C4-2B (cell line): ENCODE measurements around the gene DUOX1.

Experiments used
- H3K27ac ChIP-seq: fragments of 450-650 bp; 2 replicates; pipeline ENCODE4 v1.5.1; 2017
- ZFX ChIP-seq: fragments of 450-650 bp; IDR thresholded peaks from 2 replicates; pipeline ENCODE4 v1.6.1; 2017
- TF ChIP-seq, protein P1 (sequence below): fragments of 450-650 bp; conservative IDR thresholded peaks from 2 replicates; pipeline ENCODE4 v1.5.1; 2017; ENCODE audit warnings: mild to moderate bottlenecking

DUOX1 gene

DNA sequence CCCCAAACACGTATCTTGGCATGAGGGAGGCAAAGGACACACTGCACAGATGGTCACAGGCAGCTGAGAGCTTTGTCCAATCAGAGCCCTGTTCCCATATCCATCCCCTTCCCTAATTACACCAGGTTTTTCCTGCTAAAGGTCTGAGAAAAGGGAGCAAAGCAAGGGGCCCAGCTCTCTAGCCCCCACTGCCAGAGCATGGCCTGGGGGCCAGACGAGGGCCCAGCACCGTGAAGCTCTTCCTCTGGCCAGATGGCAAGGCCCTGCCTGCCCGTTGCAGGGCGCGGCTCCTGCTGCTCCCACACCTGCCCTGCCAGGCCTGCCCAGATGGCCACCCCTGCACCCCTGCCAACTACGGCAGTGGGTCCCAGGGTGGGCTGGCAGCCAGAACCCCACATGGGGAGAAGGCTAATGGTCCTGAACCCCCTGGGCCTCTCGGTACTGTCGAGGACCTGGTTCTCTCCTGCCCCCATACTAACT, 54.8 kb downstream of the DUOX1 start:
- H3K27ac ChIP-seq = no peak overlapping the region
- no peak for TF ChIP-seq ZFX
- TF ChIP-seq, protein P1, sequence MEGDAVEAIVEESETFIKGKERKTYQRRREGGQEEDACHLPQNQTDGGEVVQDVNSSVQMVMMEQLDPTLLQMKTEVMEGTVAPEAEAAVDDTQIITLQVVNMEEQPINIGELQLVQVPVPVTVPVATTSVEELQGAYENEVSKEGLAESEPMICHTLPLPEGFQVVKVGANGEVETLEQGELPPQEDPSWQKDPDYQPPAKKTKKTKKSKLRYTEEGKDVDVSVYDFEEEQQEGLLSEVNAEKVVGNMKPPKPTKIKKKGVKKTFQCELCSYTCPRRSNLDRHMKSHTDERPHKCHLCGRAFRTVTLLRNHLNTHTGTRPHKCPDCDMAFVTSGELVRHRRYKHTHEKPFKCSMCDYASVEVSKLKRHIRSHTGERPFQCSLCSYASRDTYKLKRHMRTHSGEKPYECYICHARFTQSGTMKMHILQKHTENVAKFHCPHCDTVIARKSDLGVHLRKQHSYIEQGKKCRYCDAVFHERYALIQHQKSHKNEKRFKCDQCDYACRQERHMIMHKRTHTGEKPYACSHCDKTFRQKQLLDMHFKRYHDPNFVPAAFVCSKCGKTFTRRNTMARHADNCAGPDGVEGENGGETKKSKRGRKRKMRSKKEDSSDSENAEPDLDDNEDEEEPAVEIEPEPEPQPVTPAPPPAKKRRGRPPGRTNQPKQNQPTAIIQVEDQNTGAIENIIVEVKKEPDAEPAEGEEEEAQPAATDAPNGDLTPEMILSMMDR = no peak

DNA sequence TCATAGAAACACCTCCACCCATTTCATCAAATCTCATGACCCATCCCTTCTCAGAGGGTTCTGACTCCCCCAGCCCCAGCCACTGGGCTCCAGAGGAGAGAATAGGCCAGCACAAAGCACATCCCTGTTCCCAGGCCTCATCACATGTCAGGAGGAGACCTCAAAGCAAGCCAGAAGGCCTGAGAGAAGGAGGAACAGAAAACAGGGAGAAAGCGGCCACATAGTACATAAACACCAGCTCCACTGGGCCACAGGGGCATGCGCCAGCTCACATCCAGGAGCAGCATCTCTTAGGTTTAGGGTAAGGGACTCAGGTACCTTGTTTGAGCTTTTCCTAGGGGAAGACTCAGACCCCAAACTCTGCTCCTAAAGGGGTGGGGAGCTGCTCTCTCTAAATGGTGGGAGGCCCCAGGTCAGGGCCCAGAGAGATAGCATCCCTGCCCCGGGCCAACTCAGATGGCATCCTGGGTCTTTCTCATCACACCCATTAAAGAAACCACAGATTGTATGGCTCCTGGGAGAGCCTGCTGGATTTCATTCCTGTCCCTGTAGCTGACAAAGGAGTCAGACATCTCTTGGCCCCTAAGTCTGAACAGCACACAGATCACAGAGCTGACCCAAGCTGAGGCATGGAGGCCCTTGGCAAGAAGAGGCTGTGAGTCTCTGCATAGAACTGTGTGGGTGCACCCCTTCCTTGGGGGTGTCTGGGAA, 55.4 kb downstream of the DUOX1 start:
- TF ChIP-seq, protein P1 = no peak
- no peak for TF ChIP-seq ZFX
- H3K27ac ChIP-seq = no peak overlapping the region

DNA sequence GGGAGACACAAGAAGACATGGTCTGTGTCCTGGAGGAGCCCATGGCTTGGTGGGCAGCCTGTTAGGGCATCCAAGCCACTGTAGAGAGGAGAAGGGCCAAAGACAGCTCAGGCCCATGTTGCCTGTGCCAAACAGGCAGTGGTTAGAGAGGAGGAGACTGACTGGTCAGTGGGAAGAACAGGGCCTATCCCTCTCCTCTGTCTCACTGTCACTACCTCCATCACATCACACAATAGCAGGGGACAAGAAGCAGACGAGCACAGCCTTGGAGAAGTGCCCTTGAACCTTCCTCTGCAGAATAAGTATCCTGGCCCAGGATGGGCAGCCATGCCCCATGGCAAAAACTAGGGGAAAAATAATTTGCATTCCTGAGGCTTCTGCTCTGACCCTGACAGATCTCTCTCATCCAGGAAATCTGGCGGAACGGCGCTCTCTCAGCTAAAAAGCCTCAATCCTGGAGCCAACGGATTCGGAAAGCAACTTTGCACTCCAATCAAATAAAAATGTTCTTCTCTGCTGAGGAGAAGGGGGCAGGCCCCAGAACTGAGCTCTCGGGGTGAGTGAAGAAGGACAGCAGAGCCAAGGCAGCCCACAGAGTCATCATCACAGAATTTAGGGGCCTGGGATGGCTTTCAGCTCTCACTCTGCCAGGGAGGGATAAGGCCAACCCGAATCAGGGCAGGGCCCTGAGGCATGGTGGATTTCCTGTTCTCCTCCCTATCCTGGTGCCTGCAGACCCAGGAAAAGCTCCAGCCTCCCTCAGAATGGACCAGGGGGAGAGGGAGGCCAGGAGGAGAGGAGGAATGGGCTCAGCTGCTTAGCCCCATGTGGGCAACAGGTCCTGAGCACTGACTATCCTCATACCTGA, 56.3 kb downstream of the DUOX1 start:
- TF ChIP-seq, protein P1 = no peak
- TF ChIP-seq ZFX = no peak
- H3K27ac ChIP-seq = no peak overlapping the region

DNA sequence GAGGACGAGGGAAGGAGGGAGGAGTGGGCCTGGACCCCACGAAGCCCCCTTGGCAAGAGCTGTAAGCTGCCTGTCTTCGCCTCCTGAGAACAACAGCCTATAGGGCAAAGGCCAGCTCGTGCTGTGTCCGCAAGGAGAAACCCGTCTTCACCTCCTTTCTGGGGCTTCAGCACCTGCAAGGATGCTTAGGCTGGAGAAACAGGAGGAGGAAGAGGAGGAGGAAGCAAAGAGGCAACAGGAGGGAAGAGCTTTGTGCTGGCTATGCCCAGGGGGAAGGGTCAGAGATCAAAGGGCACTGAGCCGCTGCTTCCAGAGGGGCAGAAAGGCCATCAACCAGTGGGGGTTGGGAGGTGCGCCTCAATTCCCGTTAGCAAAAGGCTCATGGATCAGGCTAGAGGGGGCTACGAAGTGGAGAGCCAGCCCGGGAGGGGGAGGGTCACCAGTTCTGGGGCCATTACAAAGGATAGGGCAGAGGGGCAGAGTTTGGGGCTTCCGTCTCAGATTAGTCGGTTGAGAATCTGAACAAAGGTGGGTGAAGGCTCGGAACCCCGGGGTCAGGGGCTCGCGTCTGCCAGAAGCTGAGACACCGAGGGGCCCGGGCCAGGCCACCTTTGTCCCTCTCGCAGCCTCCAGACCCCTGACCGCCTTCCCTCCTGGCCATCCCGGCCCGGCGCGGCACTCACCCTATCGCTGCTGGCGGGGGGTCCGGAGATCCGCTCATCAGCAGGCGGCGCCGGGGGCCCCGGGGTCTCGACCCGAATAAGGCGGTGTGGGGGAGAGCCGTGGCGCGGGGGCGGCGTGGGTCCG, 57.2 kb downstream of the DUOX1 start:
- TF ChIP-seq, protein P1 = no peak
- H3K27ac ChIP-seq = no peak overlapping the region

DNA sequence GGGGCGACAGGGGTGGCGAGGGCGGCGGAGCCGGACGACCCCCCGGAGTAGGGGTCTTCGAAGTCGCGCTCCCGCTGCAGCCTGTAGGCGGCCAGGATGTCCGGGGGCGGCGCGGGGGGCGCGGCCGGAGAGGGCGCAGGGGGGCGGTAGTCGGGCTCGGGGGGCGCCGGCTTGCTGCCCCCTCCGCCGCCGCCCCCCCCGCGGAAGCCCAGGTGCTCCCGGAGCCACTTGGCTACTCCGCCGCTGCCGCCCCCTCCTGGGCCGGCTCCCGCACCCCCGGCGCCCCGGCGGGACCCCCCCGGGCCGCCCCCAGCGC, 57.7 kb downstream of the DUOX1 start:
- no peak for TF ChIP-seq ZFX
- TF ChIP-seq, protein P1 = no peak
- H3K27ac ChIP-seq = no peak overlapping the region

DNA sequence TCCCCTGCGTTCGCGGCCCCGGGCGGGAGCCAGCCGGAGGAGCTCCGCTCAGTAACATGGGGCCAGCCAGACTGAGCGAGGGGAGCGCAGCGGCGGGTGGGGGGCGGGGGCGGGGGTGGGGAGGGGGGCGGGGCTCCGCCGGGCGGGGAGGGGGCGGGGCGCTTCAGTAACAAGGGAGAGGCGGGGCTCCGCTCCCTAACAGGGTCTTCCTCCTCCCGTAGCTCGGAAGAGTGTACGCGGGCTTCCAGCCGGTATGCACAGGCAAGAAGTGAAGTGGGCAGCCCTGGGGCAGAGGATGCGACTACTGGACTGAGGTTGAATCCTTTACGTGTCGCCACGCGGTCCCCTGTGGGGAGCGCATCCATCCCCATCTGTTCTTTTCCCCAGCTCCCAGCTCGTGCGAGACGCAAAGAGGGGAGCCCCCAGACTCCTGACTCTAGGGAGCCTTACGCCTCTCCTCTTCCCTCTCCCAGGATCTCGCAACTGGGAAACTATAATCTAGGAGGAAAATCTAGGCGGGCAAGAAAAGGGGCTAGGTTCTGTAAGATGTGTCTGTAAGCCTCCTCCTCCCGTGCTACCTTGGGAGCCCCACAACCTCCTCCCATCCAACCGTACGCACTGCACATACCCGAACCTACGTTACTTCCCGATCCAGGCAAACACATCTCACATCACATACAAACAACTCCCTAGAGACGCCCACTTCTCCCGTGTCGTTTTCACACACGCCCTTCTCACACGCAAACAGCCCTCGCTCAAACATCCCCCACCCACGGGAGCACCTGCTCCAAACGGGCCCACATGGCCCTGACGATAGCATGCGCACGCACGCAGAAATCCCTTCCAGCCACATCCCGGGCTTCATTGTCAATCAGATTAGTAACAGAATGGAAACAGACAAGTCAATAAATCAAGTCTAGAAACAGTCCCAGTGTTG, 58.4 kb downstream of the DUOX1 start, which contains the start of gene SHF:
TSS of gene SHF (minus strand) at position 73 of the 937 bp plus-strand sequence. CDS start at position 58, 15 bp downstream.
- H3K27ac ChIP-seq = no peak within 1 kb of the TSS
- TF ChIP-seq, protein P1 = no peak
- no peak for TF ChIP-seq ZFX
